ENCODE data around the gene NUP50. TPM values are rescaled to one million over a fixed set of nuclear protein-coding genes. Genes with fewer than 3 reads are reported as not detected.
A peak's percentile ranks its signal among the peaks of the same experiment; 100 is the strongest.

NUP50 gene
- polyA plus RNA-seq, 12 donors, result 16.9 to 55.7 (median 24.9) TPM; not detected in 1

- no peak for DNase-seq
These were observed 43.8 kb downstream of the NUP50 start for GRCh38 chr22:45207533-45207932.

- DNase-seq, result no peak
These were observed 44.4 kb downstream of the NUP50 start for GRCh38 chr22:45207981-45208664.

- DNase-seq, result no peak
These were observed 44.9 kb downstream of the NUP50 start for GRCh38 chr22:45208696-45208992.

- no peak for DNase-seq
These were observed 45.5 kb downstream of the NUP50 start for GRCh38 chr22:45208993-45209838.

GRCh38 chr22:45210174-45210573 lies 46.4 kb downstream of the NUP50 start:
- DNase-seq, result no peak

GRCh38 chr22:45210577-45210976 lies 46.9 kb downstream of the NUP50 start:
- no peak for DNase-seq

DNA sequence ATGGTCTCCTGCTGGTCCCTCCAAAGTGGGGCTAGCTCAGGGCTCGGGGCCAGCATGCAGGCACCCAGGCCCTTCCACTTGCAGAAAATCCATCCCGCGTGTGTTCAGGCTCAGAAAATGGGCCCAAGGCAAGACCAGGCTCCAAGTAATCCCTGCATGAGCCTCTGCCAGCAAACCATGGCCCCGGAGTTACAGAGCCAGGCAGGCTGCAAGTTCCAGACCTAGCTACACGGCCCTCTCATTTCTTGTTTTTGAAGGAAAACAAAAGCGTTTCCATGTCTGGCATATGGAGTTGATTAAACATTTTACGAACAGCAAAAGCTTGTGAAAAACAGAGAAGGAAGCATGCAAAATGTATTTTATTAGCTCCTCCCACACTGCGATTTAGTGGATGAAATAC lies 47.3 kb downstream of the NUP50 start:
- peak; percentile 59 for DNase-seq

DNA sequence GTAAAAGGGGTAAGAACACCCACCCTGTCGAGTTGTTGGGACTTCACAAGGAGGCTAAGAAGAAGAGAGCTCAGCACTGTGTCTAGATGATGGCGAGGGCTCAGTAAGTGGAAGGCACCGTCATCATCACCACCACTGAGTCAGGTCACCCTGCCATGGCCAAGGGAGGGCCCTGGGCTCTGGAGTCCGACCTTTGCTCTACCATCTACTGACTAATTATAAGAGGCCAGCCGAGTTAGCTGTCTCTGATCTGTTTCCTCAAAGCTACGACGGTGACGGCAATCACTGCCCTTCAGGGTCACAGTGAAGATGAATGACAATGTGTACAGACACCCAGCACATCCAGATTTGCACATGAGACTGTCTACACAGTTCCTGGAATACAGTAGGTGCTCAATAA lies 47.7 kb downstream of the NUP50 start:
- DNase-seq, result no peak

DNA sequence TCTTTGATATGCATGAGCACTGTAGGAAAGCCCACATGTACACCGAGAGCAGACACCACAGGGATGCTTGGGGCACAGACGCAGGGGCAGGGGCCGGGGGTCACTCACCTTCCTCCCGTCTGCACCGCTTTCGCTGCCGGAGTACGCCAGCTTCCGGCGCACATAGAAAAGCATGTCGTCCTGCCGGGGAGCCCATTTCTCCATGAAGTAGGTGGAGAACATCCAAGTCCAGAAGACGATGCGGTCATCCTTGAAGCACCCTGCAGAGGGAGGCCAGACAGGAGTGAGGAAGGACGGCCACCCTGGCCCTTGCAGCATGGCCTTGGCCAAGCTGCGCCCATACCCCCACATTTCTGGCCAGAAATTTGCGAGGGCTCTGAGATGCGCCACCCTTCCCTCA lies 48.1 kb downstream of the NUP50 start:
- DNase-seq, result no peak

DNA sequence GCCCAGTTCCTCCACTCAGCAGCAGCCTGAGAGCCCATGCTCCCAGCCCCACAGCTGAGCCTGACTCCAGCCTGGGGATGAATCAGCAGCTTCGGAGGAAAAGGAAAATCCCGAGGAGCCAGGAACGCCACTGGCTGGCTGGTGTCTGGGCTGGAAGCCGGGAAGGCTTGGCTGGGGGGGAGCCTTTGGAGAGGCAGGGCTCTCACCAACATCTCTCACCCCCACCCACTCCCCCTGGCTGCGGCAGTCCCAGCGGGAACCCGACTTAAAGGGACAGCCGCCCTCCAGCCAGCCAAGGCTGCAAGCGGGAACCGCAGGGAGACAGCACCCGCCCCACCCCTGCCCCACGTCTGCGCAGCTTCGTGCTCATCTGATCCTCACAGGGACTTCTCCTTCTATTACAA lies 48.6 kb downstream of the NUP50 start:
- DNase-seq, result peak; percentile 51

DNA sequence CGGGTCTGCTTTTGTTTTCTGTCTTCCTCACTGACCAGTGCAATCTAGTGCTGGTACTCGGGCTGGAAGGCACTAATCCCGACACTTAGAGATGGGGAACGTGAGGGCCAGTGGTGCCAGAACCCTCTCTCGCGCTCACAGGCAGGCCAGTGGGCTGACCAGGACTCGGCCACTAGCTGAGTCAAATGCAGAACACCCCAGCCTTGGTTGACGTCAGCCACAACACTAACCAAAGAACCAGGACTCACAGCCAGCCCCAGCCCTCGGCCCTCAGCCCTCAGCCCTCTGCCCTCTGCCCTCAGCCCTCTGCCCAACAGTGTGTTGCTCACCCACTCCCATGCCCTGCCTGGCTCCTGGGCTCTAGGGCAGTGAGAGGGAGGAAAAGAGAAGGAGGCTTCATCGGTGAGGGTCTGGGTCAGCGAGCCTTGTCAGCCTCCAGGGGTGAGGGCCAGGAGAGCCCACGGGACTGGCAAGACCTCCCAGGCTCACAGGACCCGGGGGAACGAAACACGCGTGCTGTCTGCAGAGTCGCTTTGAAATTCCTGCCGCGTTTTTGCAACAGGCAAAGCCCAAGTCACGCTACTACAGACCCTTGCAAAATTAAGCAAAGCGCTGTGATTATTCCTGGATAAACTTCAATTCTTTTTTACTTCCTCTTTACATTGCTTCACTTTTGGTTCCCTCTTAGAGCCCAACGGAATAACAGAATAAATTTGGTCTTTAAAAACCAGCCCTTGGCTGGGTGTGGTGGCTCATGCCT lies 49.4 kb downstream of the NUP50 start:
- DNase-seq, result no peak

DNA sequence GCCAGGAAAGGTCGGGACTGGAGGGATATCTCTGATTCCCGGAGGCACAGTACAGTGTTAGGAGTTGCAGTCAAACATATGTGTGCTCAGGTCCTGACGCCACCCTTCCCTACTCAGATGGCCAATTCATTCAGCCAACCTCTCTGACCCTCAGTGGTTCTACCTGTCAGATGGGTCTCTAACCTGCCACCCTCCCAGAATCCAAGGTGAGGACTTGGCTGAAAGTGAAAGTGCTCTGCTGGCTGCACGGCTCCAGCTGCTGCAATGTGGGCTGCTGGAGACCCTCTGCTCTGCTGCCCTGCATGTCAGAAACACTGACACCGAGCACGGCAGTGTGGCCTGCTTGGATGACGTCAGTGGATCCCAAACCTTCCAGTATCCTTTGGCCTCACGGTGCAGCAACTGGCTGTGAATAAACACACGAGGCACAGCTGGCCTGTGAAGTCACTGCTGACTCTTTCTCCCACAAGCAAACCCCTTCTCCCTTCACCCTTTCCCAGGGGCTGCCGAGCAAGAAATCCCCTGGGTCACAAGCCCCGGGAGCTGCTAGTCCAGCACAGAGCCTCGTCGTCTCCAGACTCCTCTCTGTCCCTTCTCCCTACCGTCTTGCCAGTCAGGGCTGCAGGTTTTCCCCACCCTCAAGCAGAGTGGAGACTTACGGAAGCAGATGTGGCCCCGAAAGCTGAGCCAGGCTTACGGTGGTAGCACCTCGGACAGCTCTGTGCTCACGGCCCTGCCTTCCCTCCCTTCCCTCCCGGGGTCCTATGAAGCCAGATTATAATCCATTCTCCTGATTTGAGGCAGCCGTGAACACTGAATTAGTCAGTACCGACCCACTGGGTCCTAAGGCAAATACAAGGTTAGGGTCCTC lies 52.6 kb downstream of the NUP50 start:
- no peak for DNase-seq

GRCh38 chr22:45217345-45217744 lies 53.6 kb downstream of the NUP50 start:
- no peak for DNase-seq

- DNase-seq, result no peak
These were observed 54.1 kb downstream of the NUP50 start for GRCh38 chr22:45217806-45218205.

DNA sequence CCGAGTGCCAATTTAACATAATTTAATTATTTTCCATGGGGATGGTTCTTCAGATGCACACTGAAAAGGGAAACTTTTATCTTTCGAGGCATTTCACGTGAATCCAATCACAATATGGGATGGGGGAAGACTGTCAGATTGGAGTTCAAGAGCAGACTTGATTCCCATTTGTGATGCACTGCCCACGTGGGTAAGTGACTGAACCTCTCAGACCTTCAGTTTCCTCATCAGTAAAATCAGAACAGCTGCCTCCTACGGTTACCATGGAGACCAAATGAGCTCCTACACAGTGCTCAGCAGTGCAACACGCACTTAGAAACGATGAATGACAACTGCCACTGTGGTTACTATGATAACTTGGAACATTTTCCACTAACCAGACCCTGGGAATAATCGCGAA lies 55.3 kb downstream of the NUP50 start:
- DNase-seq, result no peak

- no peak for DNase-seq
These were observed 57.5 kb downstream of the NUP50 start for GRCh38 chr22:45221201-45221600.

DNA sequence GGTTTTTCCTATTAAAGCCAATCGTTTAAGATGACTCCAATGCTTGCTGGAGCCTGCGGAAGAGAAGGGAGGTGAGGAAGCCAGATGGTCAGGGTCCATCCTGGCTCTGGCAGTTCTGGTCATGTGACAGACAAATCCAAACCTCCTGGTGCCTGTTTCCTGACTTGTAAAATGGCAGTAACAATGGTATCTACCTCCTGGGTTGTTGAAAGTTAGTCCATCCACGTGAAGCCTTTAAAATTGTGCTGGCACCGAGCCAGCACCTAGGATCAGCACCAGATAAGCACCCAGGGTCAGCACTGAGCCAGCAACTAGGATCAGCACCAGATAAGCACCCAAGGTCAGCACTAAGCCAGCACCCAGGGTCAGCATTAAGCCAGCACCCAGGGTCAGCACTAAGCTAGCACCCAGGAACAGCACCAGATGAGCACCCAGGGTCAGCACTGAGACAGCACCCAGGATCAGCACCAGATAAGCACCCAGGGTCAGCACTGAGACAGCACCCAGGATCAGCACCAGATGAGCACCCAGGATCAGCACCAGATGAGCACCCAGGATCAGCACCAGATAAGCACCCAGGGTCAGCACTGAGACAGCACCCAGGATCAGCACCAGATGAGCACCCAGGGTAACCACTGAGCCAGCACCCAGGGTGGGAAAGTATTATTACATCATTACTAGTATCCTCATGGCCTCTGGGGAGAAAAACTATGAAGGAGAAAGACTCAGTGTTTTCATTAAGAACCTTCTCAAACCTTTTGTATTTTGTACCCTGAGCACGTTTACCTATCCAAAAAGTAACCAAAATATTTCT lies 59.8 kb downstream of the NUP50 start:
- DNase-seq, result no peak

- DNase-seq, result no peak
These were observed 60.6 kb downstream of the NUP50 start for GRCh38 chr22:45224331-45224730.

- no peak for DNase-seq
These were observed 61.4 kb downstream of the NUP50 start for GRCh38 chr22:45224988-45225731.

All from muscle of arm (tissue), 12 donors.